COR-L47 (cell line): ENCODE measurements around the gene OCA2.
"Not testable (repeated sequence)": the region's sequence is repeated elsewhere in the genome, so short reads cannot be mapped to it uniquely, and the experiment has no call there.

Experiments
- DNase-seq: peaks from one replicate; lab custom pipeline; 2025; lab: John Stamatoyannopoulos, UW

OCA2 gene

DNA sequence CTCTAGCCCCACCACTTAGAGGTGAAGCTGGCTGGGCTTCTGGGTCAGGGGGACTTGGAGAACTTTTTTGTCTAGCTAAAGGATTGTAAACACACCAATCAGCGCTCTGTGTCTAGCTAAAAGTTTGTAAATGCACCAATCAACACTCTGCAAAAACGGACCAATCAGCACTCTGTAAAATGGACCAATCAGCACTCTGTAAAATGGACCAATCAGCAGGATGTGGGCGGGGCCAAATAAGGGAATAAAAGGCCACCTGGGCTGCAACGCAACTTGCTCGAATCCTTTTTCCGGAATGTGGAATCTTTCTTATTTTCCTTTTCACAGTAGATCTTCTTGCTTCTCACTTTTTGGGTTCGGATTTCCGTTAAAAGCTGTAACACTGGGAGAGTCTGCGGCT, 385.3 kb downstream of the OCA2 start:
- DNase-seq = not testable (repeated sequence)

DNA sequence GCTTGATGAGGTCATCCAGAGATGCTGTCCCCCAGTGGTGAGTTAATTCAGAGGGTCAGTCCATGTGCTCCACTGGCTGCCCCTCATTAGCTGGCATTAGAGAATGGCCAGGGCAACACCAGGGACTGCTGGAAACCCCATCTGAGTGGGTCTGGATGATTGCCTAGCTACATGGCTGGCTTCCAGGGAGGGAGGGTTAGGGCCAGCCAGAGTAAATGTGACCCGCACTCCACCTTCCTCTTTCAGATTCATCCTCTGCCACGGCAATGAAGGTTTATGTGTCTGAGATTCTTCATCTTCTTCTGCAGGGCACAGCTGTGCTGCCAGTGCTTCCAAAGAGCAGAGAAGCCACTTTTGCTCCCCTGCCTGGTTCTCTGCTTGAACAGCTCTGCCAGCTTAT, 391.9 kb downstream of the OCA2 start:
- peak; percentile 31 for DNase-seq

GRCh38 chr15:27706300-27706699, 392.8 kb downstream of the OCA2 start:
- no peak for DNase-seq

- DNase-seq = no peak
Measured at GRCh38 chr15:27705056-27705455, 394.1 kb downstream of the OCA2 start.
